ENCODE results near the gene PHACTR2.

Gene PHACTR2

GRCh38 chr6:143726015-143726647, 48.4 kb downstream of the PHACTR2 start:
- Histone ChIP-seq H3K4me3 (ENCODE audit: severe bottlenecking) (no peak overlapping the region), H3K27me3 (ENCODE audit: insufficient read depth, poor library complexity, severe bottlenecking) (no peaks in the 10 kb centered on the region), H3K36me3 (ENCODE audit: low read depth) (peaks cover 22% of the 10 kb centered on the region), H3K27ac (ENCODE audit: poor library complexity, severe bottlenecking) (no peak overlapping the region), H3K4me1 (ENCODE audit: insufficient read depth, poor library complexity, severe bottlenecking) (no peaks in the 10 kb centered on the region), H3K9me3 (ENCODE audit: severe bottlenecking) (peaks cover 6% of the 10 kb centered on the region)
- ATAC-seq (ENCODE audit: low read depth): no peak
- no peak for DNase-seq (ENCODE audit: low spot score)
- no peak for TF ChIP-seq CTCF (IDR thresholded peaks at IDR 0.05; ENCODE audit: poor library complexity, severe bottlenecking)

GRCh38 chr6:143727035-143727434, 49.3 kb downstream of the PHACTR2 start:
- no peak for DNase-seq (ENCODE audit: low spot score)
- Histone ChIP-seq H3K4me3 (ENCODE audit: severe bottlenecking) (no peak overlapping the region), H3K27ac (ENCODE audit: poor library complexity, severe bottlenecking) (no peak overlapping the region), H3K36me3 (ENCODE audit: low read depth) (peaks cover 22% of the 10 kb centered on the region), H3K4me1 (ENCODE audit: insufficient read depth, poor library complexity, severe bottlenecking) (no peaks in the 10 kb centered on the region), H3K27me3 (ENCODE audit: insufficient read depth, poor library complexity, severe bottlenecking) (no peaks in the 10 kb centered on the region), H3K9me3 (ENCODE audit: severe bottlenecking) (peaks cover 6% of the 10 kb centered on the region)
- ATAC-seq (ENCODE audit: low read depth): no peak
- no peak for TF ChIP-seq CTCF (IDR thresholded peaks at IDR 0.05; ENCODE audit: poor library complexity, severe bottlenecking)

DNA sequence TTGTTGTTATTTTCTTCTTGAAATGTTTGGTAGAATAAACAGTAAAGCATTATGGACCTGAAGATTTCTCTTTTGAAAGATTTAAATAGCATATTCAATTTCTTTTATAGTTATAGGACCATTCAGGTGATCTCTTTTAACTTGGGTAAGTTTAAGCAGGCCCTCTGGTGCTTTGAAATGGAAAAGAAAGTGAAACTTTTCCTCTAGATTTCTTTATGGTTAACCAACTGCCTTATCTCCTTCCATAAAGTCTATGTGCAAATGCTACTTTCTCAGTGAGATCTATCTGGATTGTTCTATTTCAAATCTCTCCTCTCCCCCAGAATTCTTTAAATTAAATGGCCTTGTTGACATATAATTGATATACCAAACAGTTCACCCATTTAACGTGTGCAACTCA, 54.0 kb downstream of the PHACTR2 start:
- no peak for ATAC-seq (ENCODE audit: low read depth)
- Histone ChIP-seq H3K4me1 (ENCODE audit: insufficient read depth, poor library complexity, severe bottlenecking) (no peaks in the 10 kb centered on the region), H3K36me3 (ENCODE audit: low read depth) (0 out of 2 replicates have a peak, but pooled peaks cover 4% of the 10 kb centered on the region), H3K9me3 (ENCODE audit: severe bottlenecking) (peaks cover 4% of the 10 kb centered on the region), H3K27me3 (ENCODE audit: insufficient read depth, poor library complexity, severe bottlenecking) (no peaks in the 10 kb centered on the region), H3K27ac (ENCODE audit: poor library complexity, severe bottlenecking) (no peak overlapping the region), H3K4me3 (ENCODE audit: severe bottlenecking) (no peak overlapping the region)
- no peak for TF ChIP-seq CTCF (IDR thresholded peaks at IDR 0.05; ENCODE audit: poor library complexity, severe bottlenecking)
- no peak for DNase-seq (ENCODE audit: low spot score)

- DNase-seq (ENCODE audit: low spot score): no peak
- no peak overlapping the region for H3K27ac ChIP-seq (ENCODE audit: poor library complexity, severe bottlenecking)
- no peaks in the 10 kb centered on the region for H3K27me3 ChIP-seq (ENCODE audit: insufficient read depth, poor library complexity, severe bottlenecking)
- H3K4me1 ChIP-seq (ENCODE audit: insufficient read depth, poor library complexity, severe bottlenecking): no peaks in the 10 kb centered on the region
- no peak for TF ChIP-seq CTCF (IDR thresholded peaks at IDR 0.05; ENCODE audit: poor library complexity, severe bottlenecking)
- ATAC-seq (ENCODE audit: low read depth): no peak
- H3K36me3 ChIP-seq (ENCODE audit: low read depth): 0 out of 2 replicates have a peak, but pooled peaks cover 4% of the 10 kb centered on the region
- no peak overlapping the region for H3K4me3 ChIP-seq (ENCODE audit: severe bottlenecking)
- peaks cover 4% of the 10 kb centered on the region for H3K9me3 ChIP-seq (ENCODE audit: severe bottlenecking)
These were observed 54.8 kb downstream of the PHACTR2 start for GRCh38 chr6:143732536-143732935.

- no peaks in the 10 kb centered on the region for H3K4me1 ChIP-seq (ENCODE audit: insufficient read depth, poor library complexity, severe bottlenecking)
- ATAC-seq (ENCODE audit: low read depth): no peak
- TF ChIP-seq CTCF (IDR thresholded peaks at IDR 0.05; ENCODE audit: poor library complexity, severe bottlenecking): no peak
- no peak for DNase-seq (ENCODE audit: low spot score)
- peaks cover 4% of the 10 kb centered on the region for H3K9me3 ChIP-seq (ENCODE audit: severe bottlenecking)
- 0 out of 2 replicates have a peak, but pooled peaks cover 4% of the 10 kb centered on the region for H3K36me3 ChIP-seq (ENCODE audit: low read depth)
- no peak overlapping the region for H3K4me3 ChIP-seq (ENCODE audit: severe bottlenecking)
- H3K27me3 ChIP-seq (ENCODE audit: insufficient read depth, poor library complexity, severe bottlenecking): no peaks in the 10 kb centered on the region
- H3K27ac ChIP-seq (ENCODE audit: poor library complexity, severe bottlenecking): no peak overlapping the region
These were observed 55.7 kb downstream of the PHACTR2 start for GRCh38 chr6:143733510-143733909.
